Adrenal gland (tissue), 12 donors: ENCODE measurements around the gene XIRP2. TPM values are rescaled to one million over a fixed set of nuclear protein-coding genes. Genes with fewer than 3 reads are reported as not detected.

Experiments
- DNase-seq, 7 donors: peaks; one replicate each; pipeline ENCODE4 v3.0.0-alpha.2; 2019 to 2020
- H3K27ac ChIP-seq, 5 donors: fragments of 200-600 bp; sonication (generic) in 4 of 5; 1 replicate in 3 of 5; 2 replicates in 2 of 5; pipeline versions ENCODE4 v1.5.1 to v1.8.0; 2016 to 2020; ENCODE audit warnings: mild to moderate bottlenecking in 1 of 5
- H3K27me3 ChIP-seq: fragments of 200-600 bp; 2 replicates; pipeline ENCODE4 v1.8.0; 2021
- H3K36me3 ChIP-seq, 2 donors: fragments of 200-600 bp; replicated peaks in 1 of 2; 1 replicate in 1 of 2; 2 replicates in 1 of 2; pipeline versions ENCODE4 v1.5.1 to v1.8.0; 2018 to 2022
- H3K4me1 ChIP-seq, 2 donors: fragments of 200-600 bp; replicated peaks in 1 of 2; 1 replicate in 1 of 2; 2 replicates in 1 of 2; pipeline versions ENCODE4 v1.5.1 to v1.8.0; 2018 to 2021
- H3K4me3 ChIP-seq, 4 donors: fragments of 200-600 bp; sonication (generic) in 3 of 4; one replicate each; pipeline ENCODE4 v1.5.1; 2016 to 2018
- H3K9me3 ChIP-seq, 3 donors: fragments of 200-600 bp; sonication (generic) in 1 of 3; replicated peaks in 1 of 3; 1 replicate in 2 of 3; 2 replicates in 1 of 3; pipeline versions ENCODE4 v1.5.1 to v1.8.0; 2016 to 2021
- CTCF ChIP-seq, 6 experiments: fragments of 450-650 bp in 4 of 6; fragments of 200-600 bp in 2 of 6; sonication (generic) in 1 of 6; IDR thresholded peaks; 1 replicate in 5 of 6; 2 replicates in 1 of 6; pipeline versions ENCODE4 v1.5.1 to v1.8.0; 2016 to 2021; ENCODE audit warnings: antibody characterized with exemption in 6 of 6, mild to moderate bottlenecking in 2 of 6, moderate library complexity in 1 of 6
- POLR2A ChIP-seq, 2 donors: fragments of 450-650 bp; IDR thresholded peaks; one replicate each; pipeline ENCODE4 v1.6.1; 2017; ENCODE audit warnings: antibody characterized with exemption in 2 of 2, mild to moderate bottlenecking in 2 of 2, moderate library complexity in 1 of 2
- WGBS, 4 donors: extraction: QIAGEN DNeasy Blood & Tissue Kit in 2 of 4; methylation state at CpG; one replicate each; pipeline versions ENCODE4 v1.1.5 to v1.1.7; 2013 to 2017; 5-methylcytosine and 5-hydroxymethylcytosine counted together
- intact Hi-C, 2 donors: fragments of 100-400 bp; cut with DNase I; formaldehyde crosslinking; loops; one replicate each; pipeline versions ENCODE4 v1.14.1 to v1.15.0; 2022 to 2023
- polyA plus RNA-seq, 3 donors: library from polyadenylated mRNA; stranded (reverse); fragments of 200-250 nt in 2 of 3; fragments of 350-450 nt in 1 of 3; fragmentation: Illumina TruSeq in 1 of 3; extraction: RNeasy Lipid Tissue Mini Kit (QIAGEN cat#74804) in 1 of 3; gene quantifications; one replicate each; pipeline ENCODE4 v1.2.3, GENCODE V29; 2013 to 2014
- total RNA-seq, 9 donors: library from RNA; depleted of rRNA in 4 of 9; stranded (reverse); fragments of >200 nt in 4 of 9; fragments of 120-200 nt in 1 of 9; fragmentation: NEBNext Ultra II Directional in 1 of 9; extraction: Animal tissue kit (Norgen Biotek cat#: 25700) in 1 of 9; gene quantifications; one replicate each; pipeline versions ENCODE4 v1.1.0 to v1.2.4, GENCODE V29; 2013 to 2023
- donor health status: healthy with polysubstance abuse.
- donor health status: Bipolar disorder and iron deficiency.
- donor health status: DM: yes; HTN: yes; CAD: no.
- donor health status: DM: no; HTN: no; CAD: no.
- donor health status: DM: no; HTN: no; CAD: no.
- donor health status: DM: yes; HTN: yes; CAD: no.

Gene XIRP2
- total and polyA plus RNA-seq, 12 donors, result 0.06 to 1.3 (median 0.17) TPM; not detected in 7

- no peak overlapping the region for H3K4me3 ChIP-seq
- no peak overlapping the region for H3K27ac ChIP-seq
- no peaks in the 10 kb centered on the region for H3K9me3 ChIP-seq
- H3K36me3 ChIP-seq, result no peaks in the 10 kb centered on the region
- H3K4me1 ChIP-seq, result no peaks in the 10 kb centered on the region
- TF ChIP-seq POLR2A (IDR thresholded peaks at IDR 0.05) (no peak), CTCF (IDR thresholded peaks at IDR 0.05) (no peak)
- H3K27me3 ChIP-seq, result no peaks in the 10 kb centered on the region
- WGBS, 4 donors, result 51 to 57% (median 55%) methylated on average over 5 to 6 of the region's 6 CpGs
- intact Hi-C loops, result no loop called here
- no peak for DNase-seq
Observed at GRCh38 chr2:167147271-167147941, 259.1 kb downstream of the XIRP2 start.

GRCh38 chr2:167151894-167152293 is 263.6 kb downstream of the XIRP2 start:
- no peak for DNase-seq
- Histone ChIP-seq H3K27ac (no peak overlapping the region), H3K27me3 (no peaks in the 10 kb centered on the region), H3K9me3 (no peaks in the 10 kb centered on the region), H3K36me3 (no peaks in the 10 kb centered on the region), H3K4me1 (no peaks in the 10 kb centered on the region), H3K4me3 (no peak overlapping the region)
- intact Hi-C loops, result no loop called here
- TF ChIP-seq CTCF (IDR thresholded peaks at IDR 0.05), result no peak
- no peak for TF ChIP-seq POLR2A (IDR thresholded peaks at IDR 0.05)
- 13 to 96% (median 72%) methylated on average over 1 of the region's 1 CpG for WGBS, 4 donors

- no peak overlapping the region for H3K27ac ChIP-seq
- H3K4me3 ChIP-seq, result no peak overlapping the region
- no peak for DNase-seq
- H3K36me3 ChIP-seq, result no peaks in the 10 kb centered on the region
- 29 to 42% (median 41%) methylated on average over 1 of the region's 1 CpG for WGBS, 4 donors
- no peak for TF ChIP-seq CTCF (IDR thresholded peaks at IDR 0.05)
- no peak for TF ChIP-seq POLR2A (IDR thresholded peaks at IDR 0.05)
- H3K4me1 ChIP-seq, result no peaks in the 10 kb centered on the region
- no peaks in the 10 kb centered on the region for H3K9me3 ChIP-seq
- intact Hi-C loops, result no loop called here
- no peaks in the 10 kb centered on the region for H3K27me3 ChIP-seq
Observed at GRCh38 chr2:167157523-167157922, 269.2 kb downstream of the XIRP2 start.

- TF ChIP-seq CTCF (IDR thresholded peaks at IDR 0.05), result no peak
- no peak overlapping the region for H3K4me3 ChIP-seq
- intact Hi-C loops, result no loop called here
- no peak for DNase-seq
- no peaks in the 10 kb centered on the region for H3K9me3 ChIP-seq
- no peak overlapping the region for H3K27ac ChIP-seq
- H3K27me3 ChIP-seq, result no peaks in the 10 kb centered on the region
- H3K4me1 ChIP-seq, result no peaks in the 10 kb centered on the region
- no peaks in the 10 kb centered on the region for H3K36me3 ChIP-seq
Observed at GRCh38 chr2:167177196-167177595, 288.9 kb downstream of the XIRP2 start.
